ENCODE data around the gene ADK.

Gene ADK

GRCh38 chr10:74745449-74745848, 594.4 kb downstream of the ADK start:
- no peak for DNase-seq (ENCODE audit: low spot score)

GRCh38 chr10:74746813-74747212, 595.8 kb downstream of the ADK start:
- DNase-seq (ENCODE audit: low spot score) = no peak

- no peak for DNase-seq (ENCODE audit: low spot score)
These were observed 597.5 kb downstream of the ADK start for GRCh38 chr10:74748468-74749031.

GRCh38 chr10:74750848-74751274, 599.8 kb downstream of the ADK start:
- no peak for DNase-seq (ENCODE audit: low spot score)

- no peak for DNase-seq (ENCODE audit: low spot score)
These were observed 601.5 kb downstream of the ADK start for GRCh38 chr10:74752371-74753040.

- DNase-seq (ENCODE audit: low spot score) = no peak
These were observed 602.6 kb downstream of the ADK start for GRCh38 chr10:74753442-74754211.

GRCh38 chr10:74754381-74754821, 603.4 kb downstream of the ADK start:
- no peak for DNase-seq (ENCODE audit: low spot score)

GRCh38 chr10:74755273-74755672, 604.3 kb downstream of the ADK start:
- no peak for DNase-seq (ENCODE audit: low spot score)

Measured in ecto neural progenitor cell (in vitro differentiated cells).